Hippocampal formation (tissue), 2 donors: Measurements from ENCODE around the gene FAM98C.

Source experiments
- DNase-seq, 2 donors: peaks; one replicate each; lab custom pipeline; 2025; lab: John Stamatoyannopoulos, UW

The FAM98C gene

GRCh38 chr19:38457202-38457601 is 54.3 kb downstream of the FAM98C start:
- DNase-seq: no peak

DNA sequence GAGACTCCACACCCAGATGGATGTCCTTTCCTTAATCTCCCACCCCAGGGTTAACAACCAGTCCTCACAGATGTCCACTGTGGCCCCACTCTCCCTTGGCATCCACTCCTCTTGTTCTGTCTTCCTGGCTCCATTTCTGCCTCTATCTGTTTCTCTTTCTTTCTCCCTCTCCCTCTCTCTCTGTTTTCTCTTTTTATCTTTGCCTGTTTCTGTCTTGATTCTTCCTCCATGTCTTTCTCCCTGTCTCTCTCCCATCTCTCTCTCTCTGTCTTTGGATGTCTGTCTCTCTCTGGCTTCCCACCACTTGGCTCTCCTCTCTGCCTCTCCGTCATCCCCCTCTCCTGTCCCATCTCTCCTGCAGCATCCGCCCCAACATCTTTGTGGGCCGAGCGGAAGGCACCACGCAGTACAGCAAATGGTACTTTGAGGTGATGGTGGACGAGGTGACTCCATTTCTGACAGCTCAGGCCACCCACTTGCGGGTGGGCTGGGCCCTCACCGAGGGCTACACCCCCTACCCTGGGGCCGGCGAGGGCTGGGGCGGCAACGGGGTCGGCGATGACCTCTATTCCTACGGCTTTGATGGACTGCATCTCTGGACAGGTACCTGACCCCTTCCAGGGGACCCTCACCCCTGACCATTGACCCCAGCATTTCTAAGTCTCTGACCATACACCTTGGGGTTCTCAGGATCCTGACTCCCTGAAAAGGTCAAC is 55.0 kb downstream of the FAM98C start:
- DNase-seq: no peak
